Progenitor cell of endocrine pancreas (in vitro differentiated cells): ENCODE measurements around the gene PTCD2. TPM values are rescaled to one million over a fixed set of nuclear protein-coding genes. Genes with fewer than 3 reads are reported as not detected.

Experiments used
- DNase-seq: peaks from one replicate; pipeline ENCODE4 v3.0.0; 2021; ENCODE audit warnings: low spot score; ENCODE audit not compliant: unreplicated experiment
- H3K27ac Mint-ChIP-seq: 2 replicates; pipeline ENCODE4 v1.8.0; 2021; ENCODE audit warnings: mild to moderate bottlenecking, moderate library complexity, mixed read lengths
- H3K27me3 Mint-ChIP-seq: 2 replicates; pipeline ENCODE4 v1.8.0; 2021; ENCODE audit warnings: mixed read lengths
- H3K36me3 Mint-ChIP-seq: 2 replicates; pipeline ENCODE4 v1.8.0; 2022; ENCODE audit warnings: mixed read lengths; ENCODE audit not compliant: insufficient read depth
- H3K4me1 Mint-ChIP-seq: 2 replicates; pipeline ENCODE4 v1.8.0; 2021; ENCODE audit warnings: low read depth, mixed read lengths
- H3K4me3 Mint-ChIP-seq: 2 replicates; pipeline ENCODE4 v1.8.0; 2021; ENCODE audit warnings: low read depth, mild to moderate bottlenecking, moderate library complexity, mixed read lengths
- H3K9me3 Mint-ChIP-seq: 2 replicates; pipeline ENCODE4 v1.8.0; 2021; ENCODE audit warnings: low read depth, mixed read lengths
- CTCF ChIP-seq: fragments of 200-600 bp; sonication (generic); IDR thresholded peaks from one replicate; pipeline ENCODE4 v1.5.0; 2021; ENCODE audit warnings: antibody characterized with exemption, mild to moderate bottlenecking; ENCODE audit not compliant: unreplicated experiment
- total RNA-seq: library from RNA; stranded (reverse); gene quantifications from 2 replicates; pipeline ENCODE4 v1.2.1, GENCODE V29; 2021

Gene PTCD2
- total RNA-seq, 1 donor from 2014 or later = 13.5 TPM

GRCh38 chr5:72378639-72379289, 58.6 kb downstream of the PTCD2 start:
- Mint-ChIP-seq H3K9me3 (no peaks in the 10 kb centered on the region), H3K27ac (no peak overlapping the region), H3K36me3 (no peaks in the 10 kb centered on the region), H3K27me3 (no peaks in the 10 kb centered on the region), H3K4me3 (no peak overlapping the region), H3K4me1 (no peaks in the 10 kb centered on the region)
- no peak for TF ChIP-seq CTCF
- no peak for DNase-seq

GRCh38 chr5:72379936-72380335, 59.8 kb downstream of the PTCD2 start:
- H3K27ac Mint-ChIP-seq = no peak overlapping the region
- H3K4me1 Mint-ChIP-seq = no peaks in the 10 kb centered on the region
- H3K4me3 Mint-ChIP-seq = no peak overlapping the region
- no peak for DNase-seq
- no peaks in the 10 kb centered on the region for H3K36me3 Mint-ChIP-seq
- no peak for TF ChIP-seq CTCF
- H3K27me3 Mint-ChIP-seq = no peaks in the 10 kb centered on the region
- H3K9me3 Mint-ChIP-seq = no peaks in the 10 kb centered on the region

DNA sequence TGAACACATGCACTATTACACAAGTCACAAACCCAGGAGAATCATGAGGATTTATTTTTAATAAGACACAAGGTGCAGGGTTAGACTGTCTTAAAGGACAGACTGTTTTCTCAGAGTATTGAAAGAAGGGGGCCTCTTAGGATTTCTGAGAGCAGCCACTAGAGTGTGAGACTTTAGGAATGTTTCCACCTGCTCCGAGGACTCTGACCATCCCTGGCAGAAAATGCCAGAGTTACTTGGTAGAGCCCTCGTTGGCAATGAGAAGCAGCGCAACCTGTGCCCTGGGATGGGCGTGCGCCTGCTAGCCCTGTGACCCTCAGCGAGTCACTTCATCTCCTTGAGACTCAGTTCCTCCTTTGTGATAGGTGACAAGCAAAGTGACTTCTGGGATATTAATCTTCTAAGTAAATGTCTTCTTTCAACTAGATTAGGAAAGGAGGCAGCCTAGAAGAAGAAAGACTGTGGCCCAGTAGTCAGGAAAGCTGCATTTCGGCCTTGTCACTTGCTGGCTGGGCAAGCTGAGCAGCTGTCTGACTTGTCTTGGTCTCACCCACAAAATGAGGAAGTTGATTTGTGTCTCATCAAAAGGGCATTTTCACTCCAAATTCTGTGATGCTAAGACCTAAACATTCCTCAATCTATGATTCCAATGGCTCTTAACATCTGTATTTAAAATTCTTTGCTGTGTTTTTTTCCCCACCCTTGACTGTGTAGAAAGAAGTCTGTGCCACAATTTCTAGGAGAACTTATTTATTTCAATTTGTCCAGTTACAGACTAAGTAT, 60.5 kb downstream of the PTCD2 start:
- H3K4me3 Mint-ChIP-seq = no peak overlapping the region
- H3K27ac Mint-ChIP-seq = no peak overlapping the region

DNA sequence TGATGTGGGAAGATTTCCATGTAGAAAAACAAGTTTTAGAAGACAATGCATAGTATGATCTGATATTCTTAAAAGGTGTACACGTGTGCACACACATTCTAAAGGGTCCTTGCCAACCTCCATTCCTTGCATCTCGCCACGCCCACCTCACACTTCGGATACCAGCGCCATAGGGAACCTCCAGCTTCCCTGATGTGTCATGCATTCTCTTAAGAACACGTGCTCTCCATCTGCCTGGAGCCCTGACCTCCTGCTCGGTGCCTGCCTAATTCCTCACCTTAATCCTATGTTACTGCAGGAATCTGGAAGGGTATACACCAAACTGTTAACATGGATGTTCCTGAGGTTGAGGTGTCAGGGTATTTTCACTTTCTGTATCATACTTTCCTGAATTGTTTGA, 63.1 kb downstream of the PTCD2 start:
- Mint-ChIP-seq H3K27me3 (peaks cover 5% of the 10 kb centered on the region), H3K4me1 (no peaks in the 10 kb centered on the region), H3K9me3 (no peaks in the 10 kb centered on the region), H3K4me3 (no peak overlapping the region), H3K27ac (no peak overlapping the region), H3K36me3 (no peaks in the 10 kb centered on the region)
- DNase-seq = no peak
- no peak for TF ChIP-seq CTCF

More for the DNA sequence above, 60.5 kb downstream of the PTCD2 start:
- H3K36me3 Mint-ChIP-seq = no peaks in the 10 kb centered on the region
- DNase-seq = no peak
- no peak for TF ChIP-seq CTCF
- no peaks in the 10 kb centered on the region for H3K27me3 Mint-ChIP-seq
- no peaks in the 10 kb centered on the region for H3K9me3 Mint-ChIP-seq
- no peaks in the 10 kb centered on the region for H3K4me1 Mint-ChIP-seq

GRCh38 chr5:72383726-72384125, 63.6 kb downstream of the PTCD2 start:
- no peak overlapping the region for H3K27ac Mint-ChIP-seq
- H3K4me3 Mint-ChIP-seq = no peak overlapping the region
- H3K36me3 Mint-ChIP-seq = no peaks in the 10 kb centered on the region
- no peak for TF ChIP-seq CTCF
- peaks cover 5% of the 10 kb centered on the region for H3K27me3 Mint-ChIP-seq
- no peak for DNase-seq
- H3K9me3 Mint-ChIP-seq = no peaks in the 10 kb centered on the region
- no peaks in the 10 kb centered on the region for H3K4me1 Mint-ChIP-seq
